ENCODE data around the gene RBM34.

- TF ChIP-seq, protein P1, sequence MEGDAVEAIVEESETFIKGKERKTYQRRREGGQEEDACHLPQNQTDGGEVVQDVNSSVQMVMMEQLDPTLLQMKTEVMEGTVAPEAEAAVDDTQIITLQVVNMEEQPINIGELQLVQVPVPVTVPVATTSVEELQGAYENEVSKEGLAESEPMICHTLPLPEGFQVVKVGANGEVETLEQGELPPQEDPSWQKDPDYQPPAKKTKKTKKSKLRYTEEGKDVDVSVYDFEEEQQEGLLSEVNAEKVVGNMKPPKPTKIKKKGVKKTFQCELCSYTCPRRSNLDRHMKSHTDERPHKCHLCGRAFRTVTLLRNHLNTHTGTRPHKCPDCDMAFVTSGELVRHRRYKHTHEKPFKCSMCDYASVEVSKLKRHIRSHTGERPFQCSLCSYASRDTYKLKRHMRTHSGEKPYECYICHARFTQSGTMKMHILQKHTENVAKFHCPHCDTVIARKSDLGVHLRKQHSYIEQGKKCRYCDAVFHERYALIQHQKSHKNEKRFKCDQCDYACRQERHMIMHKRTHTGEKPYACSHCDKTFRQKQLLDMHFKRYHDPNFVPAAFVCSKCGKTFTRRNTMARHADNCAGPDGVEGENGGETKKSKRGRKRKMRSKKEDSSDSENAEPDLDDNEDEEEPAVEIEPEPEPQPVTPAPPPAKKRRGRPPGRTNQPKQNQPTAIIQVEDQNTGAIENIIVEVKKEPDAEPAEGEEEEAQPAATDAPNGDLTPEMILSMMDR (conservative IDR thresholded peaks at IDR 0.05), result no peak
- TF ChIP-seq ZFX (IDR thresholded peaks at IDR 0.05), result no peak
Measured at GRCh38 chr1:235142991-235143390, 18.1 kb downstream of the RBM34 start.

All from C4-2B (cell line).